GM19463 (cell line): ENCODE measurements around the gene TRAK1.

ENCODE experiments used
- ATAC-seq: cut with Tn5 transposase; IDR thresholded peaks from one replicate; pipeline ENCODE4 v1.9.1; 2021; ENCODE audit warnings: mild to moderate bottlenecking, moderate library complexity; ENCODE audit not compliant: unreplicated experiment

TRAK1 gene

GRCh38 chr3:42194943-42195510 is 103.9 kb downstream of the TRAK1 start:
- no peak for ATAC-seq

GRCh38 chr3:42195879-42196330 is 104.7 kb downstream of the TRAK1 start:
- ATAC-seq: peak; percentile 76

GRCh38 chr3:42198709-42199108 is 107.6 kb downstream of the TRAK1 start:
- no peak for ATAC-seq

- no peak for ATAC-seq
These were observed 111.2 kb downstream of the TRAK1 start for GRCh38 chr3:42202217-42202865.

- no peak for ATAC-seq
These were observed 113.9 kb downstream of the TRAK1 start for GRCh38 chr3:42204867-42205599.

GRCh38 chr3:42205800-42206514 is 114.8 kb downstream of the TRAK1 start:
- peak; percentile 65 for ATAC-seq

GRCh38 chr3:42209917-42210316 is 118.8 kb downstream of the TRAK1 start:
- no peak for ATAC-seq

GRCh38 chr3:42210726-42211125 is 119.6 kb downstream of the TRAK1 start:
- ATAC-seq: no peak

GRCh38 chr3:42213417-42213816 is 122.3 kb downstream of the TRAK1 start:
- no peak for ATAC-seq

GRCh38 chr3:42214064-42214463 is 122.9 kb downstream of the TRAK1 start:
- ATAC-seq: no peak

GRCh38 chr3:42214565-42215283 is 123.6 kb downstream of the TRAK1 start:
- ATAC-seq: no peak

- ATAC-seq: peak; percentile 62
These were observed 125.1 kb downstream of the TRAK1 start for GRCh38 chr3:42216302-42216701.

- no peak for ATAC-seq
These were observed 125.8 kb downstream of the TRAK1 start for GRCh38 chr3:42216931-42217333.

GRCh38 chr3:42220436-42221121 is 129.4 kb downstream of the TRAK1 start:
- no peak for ATAC-seq

- ATAC-seq: no peak
These were observed 132.0 kb downstream of the TRAK1 start for GRCh38 chr3:42222942-42223693.

- no peak for ATAC-seq
These were observed 133.0 kb downstream of the TRAK1 start for GRCh38 chr3:42224178-42224577.

- ATAC-seq: no peak
These were observed 133.7 kb downstream of the TRAK1 start for GRCh38 chr3:42224658-42225421.

- ATAC-seq: no peak
These were observed 134.6 kb downstream of the TRAK1 start for GRCh38 chr3:42225486-42226363.
